Left ventricle myocardium inferior (tissue), 1 donor: ENCODE measurements around the gene NUTM2B. TPM values are rescaled to one million over a fixed set of nuclear protein-coding genes. Genes with fewer than 3 reads are reported as not detected.
"Not testable (repeated sequence)": the region's sequence is repeated elsewhere in the genome, so short reads cannot be mapped to it uniquely, and the experiment has no call there.

Experiments
- DNase-seq: peaks from one replicate; pipeline ENCODE4 v3.0.0-alpha.2; 2020
- H3K27ac ChIP-seq: fragments of 200-600 bp; replicated peaks from 2 replicates; pipeline ENCODE4 v1.8.0; 2021
- H3K27me3 ChIP-seq: fragments of 200-600 bp; 2 replicates; pipeline ENCODE4 v1.8.0; 2021; ENCODE audit warnings: low read depth
- H3K36me3 ChIP-seq: fragments of 200-600 bp; 2 replicates; pipeline ENCODE4 v1.8.0; 2021
- H3K4me1 ChIP-seq: fragments of 200-600 bp; 2 replicates; pipeline ENCODE4 v1.8.0; 2021
- H3K4me3 ChIP-seq: fragments of 200-600 bp; 2 replicates; pipeline ENCODE4 v1.8.0; 2021; ENCODE audit warnings: mild to moderate bottlenecking, moderate library complexity
- H3K9me3 ChIP-seq: fragments of 200-600 bp; replicated peaks from 2 replicates; pipeline ENCODE4 v1.8.0; 2021
- intact Hi-C: fragments of 100-400 bp; cut with micrococcal nuclease; formaldehyde crosslinking; loops from one replicate; pipeline ENCODE4 v1.11.0; 2022
- long read RNA-seq: library from polyadenylated mRNA; unstranded; transcript quantifications from one replicate; pipeline ENCODE4 v2.0.0, GENCODE V29; 2021
- total RNA-seq: library from RNA; stranded (reverse); fragmentation: NEBNext Ultra II Directional; extraction: Animal tissue kit (Norgen Biotek cat#: 25700); gene quantifications from one replicate; pipeline ENCODE4 v1.2.1, GENCODE V29; 2021
- donor health status: DM: no; HTN: yes; CAD: no; lungs with severe emphysema.

NUTM2B gene
- 0.52 TPM for total RNA-seq
- long read RNA-seq: 0 reads

- H3K27me3 ChIP-seq, H3K27ac ChIP-seq, intact Hi-C loops, H3K36me3 ChIP-seq, H3K4me1 ChIP-seq, H3K4me3 ChIP-seq, DNase-seq, H3K9me3 ChIP-seq: not testable (repeated sequence)
These were observed at the start of gene NUTM2B for GRCh38 chr10:79702927-79703326. Gene NUTM2B, plus strand, starts transcription at chr10:79703227. Its CDS starts 383 bp downstream, at chr10:79703610.

DNA sequence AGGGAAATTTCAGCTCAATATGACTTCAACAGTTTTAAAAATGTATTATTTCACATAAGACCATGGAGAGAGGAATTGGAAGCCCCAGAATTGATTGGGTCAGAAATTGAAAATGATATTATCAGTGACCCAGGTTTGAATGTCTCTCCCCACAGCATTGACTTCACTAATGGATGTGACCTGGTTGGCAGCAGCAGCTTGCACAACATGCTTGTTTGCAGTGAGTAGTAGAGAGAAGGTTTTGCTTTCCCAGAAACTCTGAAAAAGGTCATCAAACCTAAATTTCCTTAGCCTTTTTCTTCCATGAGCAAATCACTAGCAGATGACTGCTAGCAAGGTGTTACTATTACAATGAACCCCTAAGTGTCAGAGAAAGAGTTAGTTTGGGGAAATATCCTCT is 39.7 kb upstream of the NUTM2B start:
- H3K36me3 ChIP-seq, intact Hi-C loops, H3K27ac ChIP-seq, H3K9me3 ChIP-seq, H3K27me3 ChIP-seq, DNase-seq, H3K4me1 ChIP-seq, H3K4me3 ChIP-seq: not testable (repeated sequence)

DNA sequence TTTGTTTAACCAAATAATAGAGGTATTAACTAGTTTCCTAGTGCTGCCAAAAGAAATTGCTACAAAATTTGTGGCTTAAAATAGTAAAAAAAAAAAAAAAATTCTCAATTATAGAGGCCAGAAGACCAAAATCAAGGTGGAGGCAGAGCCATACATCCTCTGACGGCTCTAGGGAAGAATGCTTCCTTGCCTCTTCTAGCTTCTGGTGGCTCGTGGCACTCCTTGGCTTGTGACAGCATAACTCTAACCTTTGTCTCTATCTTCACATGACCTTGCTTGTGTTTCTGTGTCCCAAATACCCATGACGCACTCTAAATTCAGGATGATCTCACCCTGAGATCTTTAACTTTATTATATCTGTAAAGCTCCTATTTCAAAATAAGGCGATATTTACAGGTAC is 38.3 kb upstream of the NUTM2B start:
- H3K9me3 ChIP-seq, H3K4me3 ChIP-seq, H3K4me1 ChIP-seq, H3K36me3 ChIP-seq, H3K27me3 ChIP-seq, DNase-seq, intact Hi-C loops, H3K27ac ChIP-seq: not testable (repeated sequence)

DNA sequence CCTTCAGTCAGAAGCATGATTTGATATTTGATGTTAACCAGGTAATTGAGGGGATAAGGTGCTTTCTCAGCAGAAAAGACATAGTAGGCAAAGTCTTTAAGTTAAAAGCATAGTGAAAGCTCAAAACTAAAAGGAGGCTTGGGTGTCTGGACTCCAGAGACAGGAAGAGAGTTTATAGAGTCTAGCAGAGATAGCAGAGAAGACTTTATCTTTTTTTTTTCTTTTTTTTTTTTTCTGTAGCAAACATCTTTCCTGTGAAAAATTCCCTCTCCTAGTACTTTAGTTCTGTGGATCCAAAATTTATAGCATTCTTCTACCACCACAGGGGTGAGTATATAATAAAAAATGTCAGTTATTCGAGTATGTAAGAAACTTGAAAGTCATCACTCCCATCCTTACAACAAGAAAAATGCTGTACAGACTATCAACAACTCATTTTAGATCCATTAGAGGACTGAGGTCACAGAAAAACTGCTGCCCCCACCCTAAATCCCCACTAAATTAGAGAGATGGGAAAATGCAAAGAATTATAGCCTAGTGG is 33.7 kb upstream of the NUTM2B start:
- H3K4me3 ChIP-seq, DNase-seq, H3K27me3 ChIP-seq, H3K9me3 ChIP-seq, H3K4me1 ChIP-seq, H3K27ac ChIP-seq, intact Hi-C loops, H3K36me3 ChIP-seq: not testable (repeated sequence)

GRCh38 chr10:79674878-79675277 is 28.1 kb upstream of the NUTM2B start:
- H3K27ac ChIP-seq, H3K27me3 ChIP-seq, H3K4me3 ChIP-seq, H3K9me3 ChIP-seq, H3K4me1 ChIP-seq, DNase-seq, intact Hi-C loops, H3K36me3 ChIP-seq: not testable (repeated sequence)

DNA sequence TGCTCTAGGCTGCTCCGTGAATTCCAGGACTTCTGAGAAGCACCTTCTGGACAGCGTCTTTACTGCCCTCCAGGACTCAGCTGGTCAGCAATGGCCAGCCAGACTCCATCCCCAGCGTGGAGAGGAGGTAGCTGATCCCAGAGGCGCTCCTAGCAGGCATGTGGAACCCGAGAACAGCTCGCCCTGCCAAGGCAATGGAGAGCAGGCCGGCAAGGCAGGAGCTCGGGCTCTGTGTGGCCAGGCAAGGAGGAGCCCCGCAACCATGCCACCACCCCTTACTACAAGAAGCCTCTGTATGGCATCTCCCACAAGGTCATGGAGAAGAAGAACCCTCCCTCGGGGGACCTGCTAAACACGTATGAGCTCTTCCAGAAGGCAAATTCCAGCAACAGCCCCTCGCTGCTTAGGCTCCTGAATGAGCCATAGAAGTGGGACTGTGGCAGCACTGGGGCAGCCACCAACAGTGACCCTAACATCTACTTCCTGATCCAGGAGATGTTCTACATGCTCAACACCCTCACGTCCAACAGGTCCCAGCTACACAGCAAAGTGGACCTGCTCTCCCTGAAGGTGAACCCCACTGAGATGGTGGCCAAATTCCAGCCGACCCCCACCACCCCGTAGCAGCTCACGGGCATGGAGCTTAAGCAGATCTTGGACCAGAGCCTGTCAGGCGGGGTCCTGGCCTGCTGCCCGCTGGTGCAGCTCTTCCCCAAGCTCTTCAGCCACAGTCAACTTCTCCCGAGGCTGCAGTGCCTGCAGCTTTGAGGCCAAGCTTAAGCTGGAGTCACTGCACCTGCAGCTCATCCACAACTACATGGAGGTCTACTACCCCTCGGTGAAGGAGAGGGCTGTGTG is 19.8 kb upstream of the NUTM2B start:
- H3K9me3 ChIP-seq, intact Hi-C loops, H3K4me1 ChIP-seq, H3K27ac ChIP-seq, H3K27me3 ChIP-seq, H3K4me3 ChIP-seq, DNase-seq: not testable (repeated sequence)
- peaks cover 31% of the 10 kb centered on the region for H3K36me3 ChIP-seq

DNA sequence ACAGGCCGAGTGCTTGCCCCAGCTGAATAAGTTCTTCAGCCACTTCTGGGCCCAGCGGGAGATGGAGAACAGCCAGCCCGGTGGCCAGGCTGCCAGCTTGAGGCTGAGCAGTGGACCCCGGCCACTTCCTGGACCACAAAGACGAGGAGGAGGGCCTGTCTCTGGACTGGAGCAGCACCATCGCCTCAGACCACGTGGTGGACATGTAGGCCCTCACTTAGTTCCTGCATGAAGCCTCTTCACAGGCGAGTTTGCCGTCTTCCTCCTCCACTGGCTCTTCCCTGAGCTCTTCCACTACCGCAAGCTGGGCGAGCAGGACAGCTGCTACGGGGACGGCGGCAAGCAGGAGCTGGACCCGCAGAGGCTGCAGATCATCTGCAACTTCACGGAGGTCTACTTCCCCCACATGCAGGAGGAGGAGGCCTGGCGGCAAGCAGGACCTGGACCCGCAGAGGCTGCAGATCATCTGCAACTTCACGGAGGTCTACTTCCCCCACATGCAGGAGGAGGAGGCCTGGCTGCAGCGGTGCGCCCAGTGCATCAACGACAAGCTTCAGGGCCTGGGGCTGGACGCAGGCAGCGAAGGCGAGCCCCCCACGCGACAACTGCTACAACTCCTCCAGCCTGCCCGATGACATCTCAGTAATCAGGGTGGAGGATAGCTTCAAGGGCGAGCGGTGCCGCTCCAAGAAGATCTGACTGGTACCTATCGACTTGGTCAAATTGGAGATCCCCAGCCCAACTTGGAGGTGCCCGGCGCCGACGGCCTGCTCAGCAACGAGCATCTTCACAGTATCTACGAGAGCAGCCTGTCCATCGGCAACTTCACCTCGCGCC is 18.9 kb upstream of the NUTM2B start:
- H3K27ac ChIP-seq, H3K9me3 ChIP-seq, H3K27me3 ChIP-seq, H3K4me3 ChIP-seq, DNase-seq, H3K4me1 ChIP-seq, intact Hi-C loops: not testable (repeated sequence)
- peaks cover 31% of the 10 kb centered on the region for H3K36me3 ChIP-seq

GRCh38 chr10:79685044-79685685 is 17.9 kb upstream of the NUTM2B start:
- H3K27me3 ChIP-seq, H3K4me3 ChIP-seq, intact Hi-C loops, H3K4me1 ChIP-seq, DNase-seq, H3K9me3 ChIP-seq, H3K27ac ChIP-seq: not testable (repeated sequence)
- H3K36me3 ChIP-seq: peaks cover 31% of the 10 kb centered on the region

- H3K27ac ChIP-seq, H3K27me3 ChIP-seq, H3K4me3 ChIP-seq, intact Hi-C loops, H3K4me1 ChIP-seq, DNase-seq, H3K9me3 ChIP-seq: not testable (repeated sequence)
- peaks cover 31% of the 10 kb centered on the region for H3K36me3 ChIP-seq
These were observed 16.4 kb upstream of the NUTM2B start for GRCh38 chr10:79686595-79686994.

DNA sequence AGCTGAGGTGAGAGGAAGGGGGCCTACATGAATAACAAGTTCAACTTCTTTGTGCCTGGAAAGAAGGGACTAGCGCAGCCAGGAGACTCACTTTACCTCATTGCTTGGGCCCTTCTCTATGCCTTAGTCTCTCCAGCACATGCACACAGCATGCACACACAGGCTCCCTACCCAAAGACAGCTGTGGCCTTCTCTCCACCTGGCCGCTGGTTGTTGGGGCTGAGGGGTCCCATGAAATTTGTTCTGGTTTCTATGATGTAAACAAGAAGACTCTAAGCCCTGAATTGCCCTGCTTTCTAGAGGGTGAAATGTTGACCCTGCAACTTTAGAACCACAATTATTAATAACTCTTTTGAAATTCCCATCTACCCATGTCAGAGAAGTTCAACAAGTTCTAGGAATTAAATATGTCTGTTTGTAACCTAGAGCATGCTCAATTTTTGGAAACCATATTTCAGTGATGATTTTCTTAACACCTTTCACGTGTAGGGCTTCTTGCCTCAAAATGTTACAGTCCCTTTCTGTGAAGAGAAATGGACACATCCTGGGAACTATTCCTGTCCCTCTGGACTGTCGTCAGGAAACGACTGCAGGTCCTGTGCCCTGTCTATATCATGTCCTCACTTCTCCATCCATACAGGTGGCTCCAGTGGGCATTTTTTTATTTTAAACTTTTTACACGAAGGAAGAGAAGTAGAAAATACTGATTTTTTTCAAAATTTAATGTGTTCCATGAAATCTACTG is 15.4 kb upstream of the NUTM2B start:
- DNase-seq, H3K27me3 ChIP-seq, intact Hi-C loops, H3K4me3 ChIP-seq, H3K4me1 ChIP-seq, H3K9me3 ChIP-seq, H3K27ac ChIP-seq: not testable (repeated sequence)
- H3K36me3 ChIP-seq: peaks cover 31% of the 10 kb centered on the region

- H3K27me3 ChIP-seq, DNase-seq, intact Hi-C loops, H3K4me1 ChIP-seq, H3K4me3 ChIP-seq, H3K9me3 ChIP-seq, H3K27ac ChIP-seq: not testable (repeated sequence)
- H3K36me3 ChIP-seq: peaks cover 26% of the 10 kb centered on the region
These were observed 14.2 kb upstream of the NUTM2B start for GRCh38 chr10:79688798-79689197.

GRCh38 chr10:79696596-79696995 is 6.4 kb upstream of the NUTM2B start:
- H3K27ac ChIP-seq, H3K4me1 ChIP-seq, H3K27me3 ChIP-seq, H3K36me3 ChIP-seq, H3K4me3 ChIP-seq, DNase-seq, intact Hi-C loops, H3K9me3 ChIP-seq: not testable (repeated sequence)

GRCh38 chr10:79697141-79697540 is 5.9 kb upstream of the NUTM2B start:
- intact Hi-C loops, H3K27ac ChIP-seq, H3K27me3 ChIP-seq, H3K9me3 ChIP-seq, H3K36me3 ChIP-seq, H3K4me3 ChIP-seq, DNase-seq, H3K4me1 ChIP-seq: not testable (repeated sequence)
